GM19438 (cell line): Measurements from ENCODE around the gene GPHA2.

Experiments used
- ATAC-seq: cut with Tn5 transposase; IDR thresholded peaks from one replicate; pipeline ENCODE4 v1.9.1; 2021; ENCODE audit warnings: low read depth; ENCODE audit not compliant: unreplicated experiment

Gene GPHA2

GRCh38 chr11:64892838-64893193 lies 42.9 kb downstream of the GPHA2 start:
- ATAC-seq, result no peak

DNA sequence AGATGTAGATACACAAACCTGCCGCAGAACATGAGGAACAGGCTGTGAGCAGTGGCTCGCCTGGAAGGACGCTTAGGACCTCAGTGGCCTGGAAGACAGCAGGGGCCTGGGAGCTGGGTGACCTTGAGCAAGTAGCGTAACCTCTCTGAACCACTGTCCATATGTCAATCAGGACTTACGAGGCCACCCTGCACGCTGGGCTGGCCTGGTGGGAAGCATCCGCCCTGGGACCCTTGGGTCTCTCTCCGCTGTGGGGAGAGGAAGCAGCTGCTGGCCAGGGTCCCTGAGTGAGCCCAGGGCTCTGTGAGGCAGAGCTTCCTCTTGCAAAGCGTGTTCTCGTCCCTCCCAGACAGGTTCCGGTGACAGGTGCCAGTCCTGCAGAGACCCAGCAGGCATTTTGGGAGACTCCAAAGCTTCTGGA lies 43.3 kb downstream of the GPHA2 start:
- no peak for ATAC-seq

GRCh38 chr11:64891880-64892279 lies 43.8 kb downstream of the GPHA2 start:
- ATAC-seq, result no peak

- ATAC-seq, result no peak
Measured at GRCh38 chr11:64891215-64891848, 44.4 kb downstream of the GPHA2 start.

- no peak for ATAC-seq
Measured at GRCh38 chr11:64890522-64890939, 45.2 kb downstream of the GPHA2 start.

GRCh38 chr11:64888729-64889511 lies 46.8 kb downstream of the GPHA2 start:
- ATAC-seq, result no peak

- ATAC-seq, result no peak
Measured at GRCh38 chr11:64888406-64888728, 47.3 kb downstream of the GPHA2 start.

DNA sequence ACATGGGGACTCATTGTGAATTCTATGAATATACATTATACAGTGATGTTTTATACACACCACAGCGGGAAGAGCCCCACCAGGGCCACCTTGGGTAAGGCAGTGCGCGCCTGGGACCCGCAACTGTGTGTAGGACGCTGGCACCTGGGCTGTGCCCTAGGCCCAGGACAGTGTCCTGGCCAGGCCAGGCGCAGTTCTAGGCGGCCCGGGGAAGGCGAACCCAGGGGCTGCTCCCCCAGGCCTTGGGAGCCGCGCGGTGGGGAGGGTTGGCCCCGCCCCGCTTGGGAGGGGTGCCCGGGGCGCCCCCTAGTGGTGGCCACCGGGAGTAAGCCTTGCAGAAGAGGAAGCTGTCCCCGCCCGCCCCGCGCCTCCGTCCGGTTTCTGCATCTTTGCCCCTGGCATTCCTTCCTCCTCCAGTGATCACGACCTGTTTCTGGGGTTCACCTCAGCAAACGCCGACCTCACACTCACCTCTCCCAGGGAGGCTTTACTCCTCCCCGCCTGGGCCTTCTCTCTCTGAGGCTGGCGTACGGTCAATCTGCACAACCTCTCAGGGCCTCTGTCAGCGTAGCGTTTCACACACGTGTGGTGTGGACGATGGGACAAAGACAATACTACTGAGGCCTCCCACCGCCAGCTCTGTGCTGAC lies 47.8 kb downstream of the GPHA2 start:
- ATAC-seq, result no peak

GRCh38 chr11:64887234-64887756 lies 48.4 kb downstream of the GPHA2 start:
- ATAC-seq, result no peak

- ATAC-seq, result no peak
Measured at GRCh38 chr11:64885367-64886286, 50.1 kb downstream of the GPHA2 start.
